ENCODE results near the gene CDKN1A. TPM values are rescaled to one million over a fixed set of nuclear protein-coding genes. Genes with fewer than 3 reads are reported as not detected.
A peak's percentile ranks its signal among the peaks of the same experiment; 100 is the strongest.

CDKN1A gene
- 46.9 and 50.4 TPM in 2 replicates for total RNA-seq

DNA sequence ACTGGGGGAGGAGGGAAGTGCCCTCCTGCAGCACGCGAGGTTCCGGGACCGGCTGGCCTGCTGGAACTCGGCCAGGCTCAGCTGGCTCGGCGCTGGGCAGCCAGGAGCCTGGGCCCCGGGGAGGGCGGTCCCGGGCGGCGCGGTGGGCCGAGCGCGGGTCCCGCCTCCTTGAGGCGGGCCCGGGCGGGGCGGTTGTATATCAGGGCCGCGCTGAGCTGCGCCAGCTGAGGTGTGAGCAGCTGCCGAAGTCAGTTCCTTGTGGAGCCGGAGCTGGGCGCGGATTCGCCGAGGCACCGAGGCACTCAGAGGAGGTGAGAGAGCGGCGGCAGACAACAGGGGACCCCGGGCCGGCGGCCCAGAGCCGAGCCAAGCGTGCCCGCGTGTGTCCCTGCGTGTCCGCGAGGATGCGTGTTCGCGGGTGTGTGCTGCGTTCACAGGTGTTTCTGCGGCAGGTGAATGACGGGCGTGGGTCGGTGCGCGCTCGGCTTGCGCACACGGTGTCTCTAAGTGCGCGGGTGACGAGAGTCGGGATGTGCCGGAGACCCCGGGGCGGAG is at the start of gene CDKN1A:
TSS of gene CDKN1A (plus strand) at position 227 of the 555 bp plus-strand sequence. CDS start 5,388 bp downstream, outside the sequence.
- H3K4me1 Mint-ChIP-seq: peaks cover 44% of the 10 kb centered on the region
- peak within 1 kb of the TSS; percentile 94 for H3K27ac Mint-ChIP-seq
- H3K36me3 Mint-ChIP-seq (ENCODE audit: low read depth): peaks cover 18% of the 10 kb centered on the region
- H3K9me3 Mint-ChIP-seq: no peaks in the 10 kb centered on the region
- H3K4me3 Mint-ChIP-seq: peak within 1 kb of the TSS; percentile 94
- CTCF ChIA-PET: interaction anchor here (0.9 to 2.4 kb wide), 8 partner anchors 14 to 174 kb away, joined by 3 to 17 read pairs (median 4); no protein-coding TSS in a partner anchor
- H3K27me3 Mint-ChIP-seq: no peaks in the 10 kb centered on the region
- POLR2A ChIA-PET: interaction anchor here (0.6 to 8.4 kb wide), 20 partner anchors 11 to 329 kb away, joined by 3 to 226 read pairs (median 5); partner anchors contain the start of genes PPIL1 and SRSF3
- DNase-seq: peak; percentile 80
- TF ChIP-seq, protein P1, sequence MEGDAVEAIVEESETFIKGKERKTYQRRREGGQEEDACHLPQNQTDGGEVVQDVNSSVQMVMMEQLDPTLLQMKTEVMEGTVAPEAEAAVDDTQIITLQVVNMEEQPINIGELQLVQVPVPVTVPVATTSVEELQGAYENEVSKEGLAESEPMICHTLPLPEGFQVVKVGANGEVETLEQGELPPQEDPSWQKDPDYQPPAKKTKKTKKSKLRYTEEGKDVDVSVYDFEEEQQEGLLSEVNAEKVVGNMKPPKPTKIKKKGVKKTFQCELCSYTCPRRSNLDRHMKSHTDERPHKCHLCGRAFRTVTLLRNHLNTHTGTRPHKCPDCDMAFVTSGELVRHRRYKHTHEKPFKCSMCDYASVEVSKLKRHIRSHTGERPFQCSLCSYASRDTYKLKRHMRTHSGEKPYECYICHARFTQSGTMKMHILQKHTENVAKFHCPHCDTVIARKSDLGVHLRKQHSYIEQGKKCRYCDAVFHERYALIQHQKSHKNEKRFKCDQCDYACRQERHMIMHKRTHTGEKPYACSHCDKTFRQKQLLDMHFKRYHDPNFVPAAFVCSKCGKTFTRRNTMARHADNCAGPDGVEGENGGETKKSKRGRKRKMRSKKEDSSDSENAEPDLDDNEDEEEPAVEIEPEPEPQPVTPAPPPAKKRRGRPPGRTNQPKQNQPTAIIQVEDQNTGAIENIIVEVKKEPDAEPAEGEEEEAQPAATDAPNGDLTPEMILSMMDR (IDR thresholded peaks at IDR 0.05): no peak
- intact Hi-C loops (cut with micrococcal nuclease): loop anchor here (1.0 to 2.0 kb wide), 4 partner anchors 28 to 652 kb away; partner anchors contain the start of genes FGD2, KCTD20, MAPK14 and PXT1
- ATAC-seq (ENCODE audit: low read depth): peak; percentile 54

DNA sequence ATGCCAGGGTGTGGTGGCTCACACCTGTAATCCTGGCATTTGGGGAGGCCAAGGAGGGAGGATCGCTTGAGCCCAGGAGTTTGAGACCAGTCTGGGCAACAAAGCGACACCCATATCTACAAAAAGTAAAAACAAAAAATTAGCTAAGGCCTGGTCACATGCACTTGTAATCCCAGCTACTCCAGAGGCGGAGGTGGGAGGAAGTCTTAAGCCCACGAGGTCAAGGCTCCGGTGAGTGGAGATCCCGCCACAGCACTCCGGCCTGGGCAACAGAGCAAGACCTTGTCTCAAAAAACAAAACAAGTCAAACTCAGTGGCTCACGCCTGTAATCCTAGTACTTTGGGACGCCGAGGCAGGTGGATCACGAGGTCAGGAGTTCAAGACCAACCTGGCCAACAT is 48.7 kb upstream of the CDKN1A start:
- intact Hi-C loops (cut with micrococcal nuclease): no loop called here
- no peaks in the 10 kb centered on the region for H3K9me3 Mint-ChIP-seq

DNA sequence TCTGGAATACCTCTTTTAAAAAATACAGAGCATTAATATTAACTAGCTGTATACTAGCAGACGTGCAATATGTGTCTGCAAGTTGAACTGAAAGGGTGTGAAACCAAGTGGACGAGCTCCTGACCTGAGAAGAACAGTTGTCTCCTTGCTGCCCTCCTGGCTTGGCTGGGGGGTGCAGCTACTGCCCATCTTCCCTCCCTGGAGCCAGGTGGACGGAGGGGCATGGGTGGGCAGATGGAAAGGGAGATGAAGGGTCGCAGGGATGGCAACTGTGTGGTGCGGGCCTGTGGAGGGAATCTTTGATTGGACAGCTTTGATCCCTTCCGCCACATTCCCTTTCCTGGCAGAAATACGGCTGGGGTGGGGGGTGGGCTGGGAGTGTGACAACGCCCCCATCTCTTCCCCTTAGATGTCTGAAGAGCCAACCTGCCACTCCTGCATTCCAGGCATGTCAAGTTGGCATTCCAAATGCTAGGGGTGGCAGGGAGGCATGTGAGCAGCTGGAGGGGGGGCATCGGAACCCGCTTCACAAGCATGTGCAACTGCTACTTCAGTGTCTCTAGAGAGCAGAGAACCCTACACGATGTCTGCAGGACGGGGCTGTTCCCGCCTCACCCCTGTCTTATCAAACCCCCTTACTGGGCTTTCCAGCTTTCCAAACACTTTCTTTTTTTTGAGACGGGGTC is 47.0 kb upstream of the CDKN1A start:
- Mint-ChIP-seq H3K27me3 (no peaks in the 10 kb centered on the region), H3K9me3 (no peaks in the 10 kb centered on the region), H3K4me1 (peaks cover 26% of the 10 kb centered on the region), H3K36me3 (ENCODE audit: low read depth) (no peaks in the 10 kb centered on the region), H3K27ac (no peak overlapping the region), H3K4me3 (no peak overlapping the region)
- ChIA-PET POLR2A (interaction anchor here (0.6 to 1.2 kb wide), 2 partner anchors 51 to 272 kb away, joined by 3 read pairs; no protein-coding TSS in a partner anchor), CTCF (no interaction called here)
- DNase-seq (no peak), ATAC-seq (ENCODE audit: low read depth) (no peak)
- TF ChIP-seq, protein P1 (IDR thresholded peaks at IDR 0.05): no peak
- intact Hi-C loops (cut with micrococcal nuclease): no loop called here

More for the DNA sequence above, 48.7 kb upstream of the CDKN1A start:
- peaks cover 26% of the 10 kb centered on the region for H3K4me1 Mint-ChIP-seq
- CTCF ChIA-PET: interaction anchor here (1.0 to 1.1 kb wide), 2 partner anchors 14 to 129 kb away, joined by 3 read pairs; no protein-coding TSS in a partner anchor
- DNase-seq (no peak), ATAC-seq (ENCODE audit: low read depth) (no peak)
- no peak overlapping the region for H3K4me3 Mint-ChIP-seq
- H3K27me3 Mint-ChIP-seq: no peaks in the 10 kb centered on the region
- no peaks in the 10 kb centered on the region for H3K36me3 Mint-ChIP-seq (ENCODE audit: low read depth)
- no peak overlapping the region for H3K27ac Mint-ChIP-seq
- POLR2A ChIA-PET: interaction anchor here (2.0 kb wide), 2 partner anchors 49 to 124 kb away, joined by 4 to 7 read pairs; partner anchors contain the start of gene CDKN1A
- TF ChIP-seq, protein P1 (IDR thresholded peaks at IDR 0.05): no peak

DNA sequence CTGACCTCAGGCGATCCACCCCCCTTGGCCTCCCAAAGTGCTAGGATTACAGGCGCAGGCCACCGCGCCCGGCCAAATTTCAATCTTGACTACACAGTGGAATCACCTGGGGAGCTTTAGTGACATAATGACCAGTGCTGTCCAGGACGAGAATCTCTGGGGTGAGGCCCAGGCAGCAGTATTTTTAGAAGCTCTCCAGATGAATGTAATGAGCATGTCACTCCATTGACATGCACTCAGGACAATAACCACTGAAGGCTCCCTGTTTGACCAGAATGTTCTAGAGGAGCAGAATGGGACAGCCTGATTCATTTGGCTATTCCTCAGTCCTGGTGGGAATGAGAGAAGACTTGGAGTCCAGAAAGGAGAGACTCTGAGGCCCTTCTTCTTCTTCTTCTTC is 45.1 kb upstream of the CDKN1A start:
- POLR2A ChIA-PET: interaction anchor here (0.6 to 0.7 kb wide), 3 partner anchors 9 to 110 kb away, joined by 3 to 5 read pairs (median 3); partner anchors contain the start of gene CDKN1A
- H3K4me1 Mint-ChIP-seq: peaks cover 22% of the 10 kb centered on the region
- no peaks in the 10 kb centered on the region for H3K9me3 Mint-ChIP-seq
- intact Hi-C loops (cut with micrococcal nuclease): no loop called here
- DNase-seq: no peak
- ATAC-seq (ENCODE audit: low read depth): no peak
- TF ChIP-seq, protein P1 (IDR thresholded peaks at IDR 0.05): no peak
- no peak overlapping the region for H3K4me3 Mint-ChIP-seq
- CTCF ChIA-PET: interaction anchor here (1.3 kb wide), 1 partner anchor 127 kb away, joined by 3 read pairs; no protein-coding TSS in a partner anchor
- H3K27me3 Mint-ChIP-seq: no peaks in the 10 kb centered on the region
- no peak overlapping the region for H3K27ac Mint-ChIP-seq
- H3K36me3 Mint-ChIP-seq (ENCODE audit: low read depth): no peaks in the 10 kb centered on the region

DNA sequence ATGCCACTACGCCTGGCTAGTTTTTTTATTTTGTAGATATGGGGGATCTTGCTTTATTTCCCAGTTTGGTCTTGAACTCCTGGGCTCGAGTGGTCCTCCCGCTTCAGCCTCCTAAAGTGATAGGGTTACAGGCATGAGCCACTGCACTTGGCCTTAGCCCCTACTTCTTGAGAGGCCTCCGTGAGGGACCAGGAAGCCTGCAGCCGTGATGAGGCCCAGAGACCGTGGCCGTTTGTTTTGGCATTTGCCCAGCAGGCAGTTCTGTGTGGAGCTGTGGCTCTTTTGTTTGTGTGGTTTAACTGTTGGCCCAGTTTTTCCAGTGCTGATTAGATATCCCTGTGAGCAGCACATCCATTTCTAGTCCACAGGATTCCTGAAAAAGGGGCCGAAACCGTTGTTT is 44.6 kb upstream of the CDKN1A start:
- Mint-ChIP-seq H3K27ac (no peak overlapping the region), H3K9me3 (no peaks in the 10 kb centered on the region), H3K4me3 (no peak overlapping the region), H3K36me3 (ENCODE audit: low read depth) (no peaks in the 10 kb centered on the region), H3K27me3 (no peaks in the 10 kb centered on the region), H3K4me1 (peaks cover 16% of the 10 kb centered on the region)
- ATAC-seq (ENCODE audit: low read depth) (no peak), DNase-seq (no peak)
- ChIA-PET CTCF (no interaction called here), POLR2A (interaction anchor here (0.6 kb wide), 1 partner anchor 111 kb away, joined by 5 read pairs; no protein-coding TSS in a partner anchor)
- TF ChIP-seq, protein P1 (IDR thresholded peaks at IDR 0.05): no peak
- intact Hi-C loops (cut with micrococcal nuclease): no loop called here

Measured in activated B cell treated with CpG ODN at 0.5 μM for 24 hours (primary cell).